ENCODE measurements around the gene CD7. TPM values are rescaled to one million over a fixed set of nuclear protein-coding genes. Genes with fewer than 3 reads are reported as not detected.

The CD7 gene
- total RNA-seq, 1 experiment from 2014 or later = 0.93 TPM

- POLR2A ChIA-PET = interaction anchor here (1.2 kb wide), 1 partner anchor 18 kb away, joined by 5 read pairs; no protein-coding TSS in a partner anchor
- no peak for DNase-seq
- H3K9me3 ChIP-seq = no peaks in the 10 kb centered on the region
- Mint-ChIP-seq H3K4me1 (ENCODE audit: low read depth, unreplicated experiment) (peaks cover 51% of the 10 kb centered on the region), H3K27ac (ENCODE audit: unreplicated experiment) (peak overlapping the region; percentile 98), H3K4me3 (ENCODE audit: unreplicated experiment) (peak overlapping the region; percentile 75), H3K9me3 (ENCODE audit: unreplicated experiment) (no peaks in the 10 kb centered on the region), H3K36me3 (ENCODE audit: insufficient read depth, unreplicated experiment) (peaks cover 51% of the 10 kb centered on the region), H3K27me3 (ENCODE audit: insufficient read depth, unreplicated experiment) (no peaks in the 10 kb centered on the region)
- BruUV-seq (replicated peaks) = TSS peak; percentile 37
- TF ChIP-seq CTCF (IDR thresholded peaks at IDR 0.05; ENCODE audit: insufficient read depth in 1 of 2, low read depth in 1 of 2, low read length in 1 of 2, severe bottlenecking in 1 of 2, unreplicated experiment in 1 of 2) = no peak
- intact Hi-C loops (cut with micrococcal nuclease; ENCODE audit: unreplicated experiment) = no loop called here
- H3K4me1 ChIP-seq = peaks cover 62% of the 10 kb centered on the region
- no peaks in the 10 kb centered on the region for H3K27me3 ChIP-seq (replicated peaks; ENCODE audit: control insufficient read depth, insufficient read depth, low read length)
- H3K36me3 ChIP-seq (ENCODE audit: control insufficient read depth, insufficient read depth, low read length) = peaks cover 5% of the 10 kb centered on the region; the same call in 1 of the 2 replicates
- H3K4me3 ChIP-seq (ENCODE audit: low read depth, low read length) = peak overlapping the region; percentile 94
- CTCF ChIA-PET = no interaction called here
Observed at GRCh38 chr17:82274134-82275020, 43.0 kb downstream of the CD7 start.

- H3K9me3 ChIP-seq = no peaks in the 10 kb centered on the region
- peak within 1 kb of the TSS; percentile 98 for H3K27ac Mint-ChIP-seq (ENCODE audit: unreplicated experiment)
- ChIA-PET CTCF (no interaction called here), POLR2A (interaction anchor here (0.7 to 1.3 kb wide), 5 partner anchors 17 to 67 kb away, joined by 3 to 9 read pairs (median 5); no protein-coding TSS in a partner anchor)
- H3K36me3 Mint-ChIP-seq (ENCODE audit: insufficient read depth, unreplicated experiment) = peaks cover 52% of the 10 kb centered on the region
- H3K27me3 ChIP-seq (replicated peaks; ENCODE audit: control insufficient read depth, insufficient read depth, low read length) = no peaks in the 10 kb centered on the region
- intact Hi-C loops (cut with micrococcal nuclease; ENCODE audit: unreplicated experiment) = loop anchor here (2.0 kb wide), 1 partner anchor 15 kb away; no protein-coding TSS in a partner anchor
- H3K36me3 ChIP-seq (ENCODE audit: control insufficient read depth, insufficient read depth, low read length) = peaks cover 5% of the 10 kb centered on the region; the same call in 1 of the 2 replicates
- no peak for TF ChIP-seq CTCF (IDR thresholded peaks at IDR 0.05; ENCODE audit: insufficient read depth in 1 of 2, low read depth in 1 of 2, low read length in 1 of 2, severe bottlenecking in 1 of 2, unreplicated experiment in 1 of 2)
- BruUV-seq (replicated peaks) = no TSS peak
- no peaks in the 10 kb centered on the region for H3K9me3 Mint-ChIP-seq (ENCODE audit: unreplicated experiment)
- H3K4me1 Mint-ChIP-seq (ENCODE audit: low read depth, unreplicated experiment) = peaks cover 51% of the 10 kb centered on the region
- H3K4me1 ChIP-seq = peaks cover 62% of the 10 kb centered on the region
- peak within 1 kb of the TSS; percentile 94 for H3K4me3 ChIP-seq (ENCODE audit: low read depth, low read length)
- peak; percentile 88 to 94 for DNase-seq
- no peaks in the 10 kb centered on the region for H3K27me3 Mint-ChIP-seq (ENCODE audit: insufficient read depth, unreplicated experiment)
- H3K4me3 Mint-ChIP-seq (ENCODE audit: unreplicated experiment) = peak within 1 kb of the TSS; percentile 75
Observed at GRCh38 chr17:82273327-82274133, 43.9 kb downstream of the CD7 start, which contains the start of gene CSNK1D. Gene CSNK1D (minus strand): TSS chr17:82273700. CDS start chr17:82273381, 319 bp downstream.
